Esophagus squamous epithelium (tissue), 4 donors: Measurements from ENCODE around the gene ZFP36L2.

Experiments
- POLR2A ChIP-seq, 4 donors: fragments of 450-650 bp; IDR thresholded peaks; one replicate each; pipeline ENCODE4 v1.6.1; 2017; ENCODE audit warnings: antibody characterized with exemption in 4 of 4, mild to moderate bottlenecking in 4 of 4, moderate library complexity in 3 of 4
- TF ChIP-seq, protein P1 (sequence below), 6 experiments: fragments of 450-650 bp in 4 of 6; fragments of 200-600 bp in 2 of 6; sonication (generic) in 2 of 6; IDR thresholded peaks; one replicate each; pipeline ENCODE4 v1.5.1; 2016 to 2019; ENCODE audit warnings: antibody characterized with exemption in 6 of 6, mild to moderate bottlenecking in 4 of 6, moderate library complexity in 4 of 6

DNA sequence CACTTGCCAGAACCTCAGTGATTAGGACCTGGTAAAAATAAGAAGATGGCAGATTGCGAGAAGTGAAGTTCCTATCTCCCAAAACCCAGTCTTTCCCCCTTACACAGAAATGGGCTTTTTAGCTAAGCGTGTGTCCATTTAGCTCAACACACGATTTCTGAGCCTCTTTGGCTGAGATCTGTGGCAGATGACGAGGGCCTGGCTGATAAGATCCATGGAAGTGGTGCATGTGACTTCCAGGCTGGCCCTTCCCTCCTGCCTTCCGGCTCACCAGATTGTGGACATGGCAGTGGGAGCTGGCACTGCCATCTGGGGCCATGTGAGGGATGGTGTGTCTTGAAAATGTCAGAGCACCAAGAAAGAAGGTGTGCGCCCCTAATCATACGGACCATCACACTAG, 41.0 kb upstream of the ZFP36L2 start:
- TF ChIP-seq, protein P1, sequence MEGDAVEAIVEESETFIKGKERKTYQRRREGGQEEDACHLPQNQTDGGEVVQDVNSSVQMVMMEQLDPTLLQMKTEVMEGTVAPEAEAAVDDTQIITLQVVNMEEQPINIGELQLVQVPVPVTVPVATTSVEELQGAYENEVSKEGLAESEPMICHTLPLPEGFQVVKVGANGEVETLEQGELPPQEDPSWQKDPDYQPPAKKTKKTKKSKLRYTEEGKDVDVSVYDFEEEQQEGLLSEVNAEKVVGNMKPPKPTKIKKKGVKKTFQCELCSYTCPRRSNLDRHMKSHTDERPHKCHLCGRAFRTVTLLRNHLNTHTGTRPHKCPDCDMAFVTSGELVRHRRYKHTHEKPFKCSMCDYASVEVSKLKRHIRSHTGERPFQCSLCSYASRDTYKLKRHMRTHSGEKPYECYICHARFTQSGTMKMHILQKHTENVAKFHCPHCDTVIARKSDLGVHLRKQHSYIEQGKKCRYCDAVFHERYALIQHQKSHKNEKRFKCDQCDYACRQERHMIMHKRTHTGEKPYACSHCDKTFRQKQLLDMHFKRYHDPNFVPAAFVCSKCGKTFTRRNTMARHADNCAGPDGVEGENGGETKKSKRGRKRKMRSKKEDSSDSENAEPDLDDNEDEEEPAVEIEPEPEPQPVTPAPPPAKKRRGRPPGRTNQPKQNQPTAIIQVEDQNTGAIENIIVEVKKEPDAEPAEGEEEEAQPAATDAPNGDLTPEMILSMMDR (IDR thresholded peaks at IDR 0.05) = no peak
- TF ChIP-seq POLR2A (IDR thresholded peaks at IDR 0.05) = no peak
